ENCODE data around the gene TSEN54.
"Not testable (repeated sequence)": the region's sequence is repeated elsewhere in the genome, so short reads cannot be mapped to it uniquely, and the experiment has no call there.

TSEN54 gene

DNA sequence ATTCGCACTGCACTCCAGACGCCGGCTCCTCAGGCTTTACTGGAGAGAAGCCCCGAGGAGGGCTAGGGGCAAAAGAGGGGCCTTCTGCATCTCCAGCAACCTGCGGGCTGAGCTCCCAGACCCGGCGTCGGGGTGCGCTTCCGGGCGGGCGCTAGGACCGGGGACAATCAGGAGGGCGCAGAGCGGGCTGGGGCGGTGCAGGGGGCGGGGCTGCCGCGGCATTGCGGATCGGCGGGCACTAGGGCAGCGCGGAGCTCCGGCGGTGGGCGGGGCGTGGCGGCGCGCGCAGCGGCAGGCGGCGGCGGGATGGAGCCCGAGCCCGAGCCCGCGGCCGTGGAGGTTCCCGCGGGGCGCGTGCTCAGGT, at the start of gene TSEN54:
TSS of gene TSEN54 (plus strand) at position 274 of the 364 bp plus-strand sequence. CDS start at position 307, 33 bp downstream.
- peak; percentile 96 to 97 for DNase-seq (ENCODE audit: low read depth in 2 of 2)

DNA sequence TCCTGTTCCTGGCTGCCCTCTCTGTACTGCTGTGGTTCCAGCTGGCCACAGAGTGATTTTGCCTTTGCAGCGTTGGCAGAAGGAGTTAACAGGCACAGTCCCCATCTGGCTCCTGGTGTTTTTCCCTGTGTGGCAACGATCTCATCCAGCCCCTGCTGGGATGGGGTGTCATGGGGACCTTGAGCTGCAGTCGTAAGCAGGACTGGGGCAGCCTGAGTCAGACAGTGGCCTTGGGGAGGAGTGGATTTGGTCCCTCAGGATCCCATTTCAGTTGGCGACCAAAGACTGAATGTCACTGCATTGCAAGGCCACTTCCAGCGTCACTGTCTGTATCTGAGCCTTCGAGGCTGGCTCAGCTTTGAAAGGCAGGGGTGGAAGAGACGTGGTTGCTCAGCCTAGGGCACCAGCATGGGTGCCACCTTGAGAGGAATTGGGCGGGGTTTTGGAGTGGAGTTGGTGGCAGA, 48.0 kb upstream of the TSEN54 start:
- no peak for DNase-seq (ENCODE audit: low read depth in 2 of 2)

DNA sequence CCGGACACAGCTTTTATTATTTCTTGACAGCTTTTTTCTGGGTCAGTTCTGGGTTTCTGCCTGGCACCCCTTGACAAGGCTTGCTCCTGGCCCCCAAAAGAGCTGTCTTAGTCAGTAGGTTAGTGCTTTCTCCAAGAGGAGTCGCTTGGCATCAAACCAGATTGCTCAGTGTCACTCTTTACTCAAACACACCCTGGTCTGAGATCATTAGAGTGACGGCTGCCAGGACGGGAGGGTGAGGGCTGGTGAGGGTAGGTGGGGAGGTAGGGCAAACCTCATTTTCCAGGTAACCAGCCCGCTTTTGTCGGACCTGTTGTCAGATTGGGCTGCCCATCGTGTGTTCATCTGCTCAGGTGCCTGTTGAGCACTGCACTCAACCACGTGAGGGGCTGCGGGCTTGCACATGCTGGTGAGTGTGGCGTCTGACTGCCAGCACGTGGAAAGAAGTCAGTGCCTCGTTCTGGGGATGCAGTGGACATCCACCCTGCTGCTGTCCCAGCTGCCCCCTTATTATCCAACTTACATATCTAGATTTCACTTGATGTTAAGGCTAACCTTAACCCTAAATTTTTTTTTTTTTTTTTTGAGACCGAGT, 47.5 kb upstream of the TSEN54 start:
- no peak for DNase-seq (ENCODE audit: low read depth in 2 of 2)

DNA sequence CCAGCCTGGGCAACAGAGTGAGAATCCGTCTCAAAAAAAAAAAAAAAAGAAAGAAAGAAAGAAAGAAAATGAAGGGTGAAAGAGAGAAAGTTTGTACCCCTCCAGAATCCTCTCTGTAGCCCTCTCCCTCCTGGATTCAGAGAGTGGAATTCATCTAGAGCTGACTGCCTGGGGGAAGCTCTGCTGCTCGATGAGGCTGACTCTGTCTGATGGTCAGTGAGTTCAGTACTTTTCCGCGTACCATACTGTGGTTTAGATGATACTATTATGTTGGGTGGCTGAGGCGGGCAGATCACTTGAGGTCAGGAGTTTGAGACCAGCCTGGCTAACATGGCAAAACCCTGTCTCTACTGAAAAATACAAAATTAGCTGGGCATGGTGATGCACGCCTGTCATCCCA, 45.1 kb upstream of the TSEN54 start:
- no peak for DNase-seq (ENCODE audit: low read depth in 2 of 2)

DNA sequence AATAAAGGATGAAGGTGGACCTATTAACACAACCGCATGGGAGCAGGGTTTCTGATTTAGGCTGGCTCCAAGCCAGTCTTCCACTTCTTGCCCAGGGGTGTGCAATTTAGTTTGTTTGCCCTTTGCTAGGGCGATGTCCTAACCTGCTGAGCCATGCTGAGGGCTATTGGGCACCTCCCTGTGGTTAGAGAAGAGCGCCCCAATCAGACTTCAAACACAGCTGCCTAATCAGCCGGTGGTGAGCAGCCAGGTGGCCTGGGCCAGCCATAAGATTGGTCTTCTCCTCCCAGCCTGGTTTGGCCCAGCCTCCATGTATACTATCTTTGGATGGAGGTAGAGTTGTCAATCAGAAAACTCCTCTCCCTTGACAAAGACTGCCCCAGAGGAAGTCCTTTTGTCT, 44.2 kb upstream of the TSEN54 start:
- DNase-seq (ENCODE audit: low read depth in 2 of 2): no peak

DNA sequence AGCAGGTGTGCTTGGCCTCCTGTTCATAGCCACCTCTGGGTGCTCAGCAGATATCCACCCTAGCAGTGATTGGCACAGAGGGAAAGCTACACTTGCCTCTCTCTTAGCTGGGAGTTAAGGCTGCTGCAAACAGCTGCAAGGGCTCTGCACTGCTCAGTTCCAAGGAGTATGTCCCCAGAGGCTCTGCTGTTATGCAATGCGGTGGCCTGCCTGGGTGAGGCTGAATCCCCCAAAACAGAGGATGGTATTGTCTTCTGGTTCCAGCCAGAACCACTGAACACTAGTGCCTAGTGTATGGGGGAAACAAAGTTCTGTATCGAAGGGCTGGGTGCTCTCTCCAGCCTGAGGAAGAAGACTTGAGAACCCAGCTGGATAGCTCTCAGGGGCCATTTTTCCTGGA, 43.1 kb upstream of the TSEN54 start:
- DNase-seq (ENCODE audit: low read depth in 2 of 2): no peak

DNA sequence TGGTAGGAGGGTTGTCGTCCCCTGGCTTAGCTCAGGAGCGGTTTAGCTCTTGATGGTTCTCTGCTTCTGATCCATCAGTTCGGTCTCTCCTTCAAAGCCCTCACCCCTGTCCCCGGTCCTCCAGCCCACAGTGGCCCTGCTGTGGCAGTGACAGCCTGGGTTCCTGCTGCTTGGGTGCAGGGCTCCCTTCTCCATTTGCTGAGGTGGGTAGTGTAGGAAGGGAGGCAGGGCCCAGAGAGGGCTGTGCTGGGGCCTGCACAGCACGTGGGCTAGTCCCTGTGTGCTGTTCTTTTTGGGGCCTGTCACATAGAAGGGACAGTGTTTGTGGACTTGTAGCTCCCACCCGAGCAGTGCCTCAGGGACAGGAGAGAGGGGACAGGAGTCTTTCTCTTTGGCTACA, 41.6 kb upstream of the TSEN54 start:
- no peak for DNase-seq (ENCODE audit: low read depth in 2 of 2)

DNA sequence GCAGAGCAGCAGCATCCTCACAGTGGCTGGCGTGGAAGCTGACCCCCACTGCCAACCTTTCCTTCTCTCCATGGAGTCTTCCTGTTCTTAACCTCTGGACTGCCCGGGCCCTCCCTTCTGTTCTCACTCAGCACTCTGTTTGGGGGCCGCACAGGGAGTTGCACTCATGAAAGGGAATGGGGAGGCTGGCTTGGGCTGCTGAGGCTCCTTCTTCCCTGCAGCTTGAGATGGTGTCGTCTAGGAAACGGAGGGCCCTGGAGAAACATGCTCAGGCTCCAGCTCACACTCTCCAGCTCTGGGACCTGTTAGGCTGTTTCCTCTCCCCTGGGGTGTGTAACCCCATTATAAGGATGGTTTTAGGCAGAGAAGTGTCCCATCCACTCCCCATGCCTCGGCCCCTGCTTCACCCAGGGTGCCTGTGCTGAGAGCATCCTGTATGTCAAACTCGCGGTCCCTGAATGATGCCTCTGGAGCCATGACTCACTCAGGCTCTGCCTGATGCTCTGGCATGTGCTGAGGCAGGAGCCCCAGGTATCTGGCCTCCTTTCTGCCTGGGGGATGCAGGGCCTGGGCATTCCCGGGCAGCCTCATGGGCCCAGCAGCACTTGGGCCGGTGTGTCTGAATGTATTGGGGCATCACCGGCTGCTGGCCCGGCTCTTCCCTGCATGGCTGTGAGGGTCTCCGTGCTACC, 41.0 kb upstream of the TSEN54 start:
- DNase-seq (ENCODE audit: low read depth in 2 of 2): no peak

DNA sequence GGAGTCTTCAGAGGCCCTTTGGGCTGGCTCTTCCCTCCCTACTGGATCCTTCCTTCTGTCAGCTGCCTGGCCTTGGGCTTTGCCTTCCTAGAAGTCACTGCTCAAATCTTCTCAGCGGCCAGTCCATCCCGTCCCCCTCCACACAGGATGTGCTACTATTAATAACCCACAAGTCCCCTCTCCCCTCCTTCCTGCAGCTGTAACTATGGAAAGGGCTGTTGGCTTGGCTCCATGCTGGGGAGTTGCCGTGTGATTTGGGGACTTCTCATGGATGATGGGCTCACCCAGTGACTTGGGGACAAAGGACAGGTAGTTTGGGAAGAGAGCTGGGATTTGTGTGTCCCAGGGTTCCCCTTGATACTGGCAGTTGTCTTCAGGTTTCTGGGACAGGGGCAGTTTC, 40.5 kb upstream of the TSEN54 start:
- DNase-seq (ENCODE audit: low read depth in 2 of 2): no peak

DNA sequence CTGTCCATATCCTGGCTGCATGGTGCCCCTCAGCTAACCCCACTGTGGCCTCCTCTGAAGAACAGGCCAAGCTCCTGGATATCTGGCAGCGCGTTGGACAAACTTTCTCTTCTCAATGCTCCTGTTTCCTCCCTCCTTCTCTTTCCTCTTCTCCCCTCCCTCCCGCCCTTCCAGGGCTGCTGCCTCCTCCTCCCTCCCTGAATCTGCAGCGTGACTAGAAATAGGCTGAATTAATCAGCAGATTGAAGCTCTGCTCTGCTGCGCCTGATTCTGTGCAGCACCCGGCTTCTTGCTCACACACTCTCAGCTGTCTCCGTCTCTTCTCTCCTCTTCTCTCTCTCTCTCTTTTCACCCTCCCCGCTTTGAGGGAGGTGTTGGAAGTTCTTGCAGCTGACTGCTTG, 40.1 kb upstream of the TSEN54 start:
- DNase-seq (ENCODE audit: low read depth in 2 of 2): no peak

DNA sequence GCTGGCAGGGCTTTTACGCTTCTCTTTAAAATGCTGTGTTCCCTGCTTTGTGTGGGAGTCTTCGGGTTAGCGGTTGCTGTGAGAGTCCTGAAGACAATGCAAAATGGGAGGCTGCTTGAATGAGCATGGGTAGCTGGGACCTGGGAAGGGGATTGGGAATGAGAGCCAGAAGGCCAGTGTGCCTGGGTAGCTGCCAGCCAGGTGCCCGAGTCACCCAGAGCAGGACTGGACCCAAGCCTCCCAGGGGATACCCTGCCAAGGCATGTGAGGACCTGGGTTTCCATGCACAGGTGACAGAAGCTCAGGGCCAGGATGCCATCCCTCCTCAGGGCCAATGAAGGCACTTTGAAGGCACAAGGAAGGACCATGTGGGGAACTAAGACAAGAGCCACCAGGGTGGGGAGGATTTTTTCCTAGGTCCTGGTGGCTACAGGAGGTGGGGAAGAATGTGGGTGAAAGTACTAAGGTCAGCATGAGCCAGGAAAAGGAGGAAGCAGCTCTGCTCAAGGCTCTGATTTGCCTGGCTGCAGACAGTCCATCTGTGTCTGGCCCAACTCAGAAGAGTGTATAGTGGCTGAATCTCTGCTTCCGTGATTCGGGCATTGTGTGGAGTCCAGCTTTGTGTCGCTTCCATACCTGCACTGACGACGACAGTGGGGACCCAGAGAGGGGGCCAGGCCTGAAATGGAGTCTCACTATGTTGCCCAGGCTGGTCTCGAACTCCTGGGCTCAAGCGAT, 39.4 kb upstream of the TSEN54 start:
- no peak for DNase-seq (ENCODE audit: low read depth in 2 of 2)

DNA sequence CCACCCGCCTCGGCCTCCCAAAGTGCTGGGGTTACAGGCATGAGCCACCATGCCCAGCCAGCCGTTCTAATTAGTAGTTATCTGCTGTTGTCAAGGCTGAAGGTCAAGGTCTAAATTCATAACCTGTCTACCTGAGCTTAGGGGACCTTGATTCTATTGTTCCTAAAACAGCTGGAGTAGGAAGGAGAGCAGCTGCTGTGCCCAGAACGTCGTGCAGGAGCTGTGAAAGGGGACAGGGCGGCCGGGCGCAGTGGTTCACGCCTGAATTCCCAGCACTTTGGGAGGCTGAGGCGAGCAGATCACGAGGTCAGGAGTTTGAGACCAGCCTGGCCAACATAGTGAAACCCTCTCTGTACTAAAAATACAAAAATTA, 38.9 kb upstream of the TSEN54 start:
- DNase-seq (ENCODE audit: low read depth in 2 of 2): not testable (repeated sequence)

DNA sequence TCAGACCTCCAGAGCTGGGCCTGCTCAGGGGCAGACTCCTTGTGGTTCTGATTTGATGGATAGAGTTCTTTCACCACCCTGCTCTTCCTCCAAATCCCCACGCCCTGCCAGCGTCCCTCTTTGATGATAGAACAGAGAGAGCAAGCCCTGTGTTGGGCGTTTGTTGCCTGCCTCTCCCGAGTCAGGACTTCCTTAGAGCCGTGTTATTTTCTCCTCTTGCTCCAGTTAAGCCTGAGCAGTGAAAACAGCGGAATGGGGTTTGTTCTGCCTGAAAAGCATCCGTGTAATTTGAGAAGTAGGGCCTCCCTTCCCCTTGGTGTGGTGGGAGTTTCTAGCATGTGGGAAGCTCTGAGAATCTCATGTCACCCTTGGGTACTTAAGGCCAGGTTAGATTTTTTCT, 37.8 kb upstream of the TSEN54 start:
- DNase-seq (ENCODE audit: low read depth in 2 of 2): no peak

DNA sequence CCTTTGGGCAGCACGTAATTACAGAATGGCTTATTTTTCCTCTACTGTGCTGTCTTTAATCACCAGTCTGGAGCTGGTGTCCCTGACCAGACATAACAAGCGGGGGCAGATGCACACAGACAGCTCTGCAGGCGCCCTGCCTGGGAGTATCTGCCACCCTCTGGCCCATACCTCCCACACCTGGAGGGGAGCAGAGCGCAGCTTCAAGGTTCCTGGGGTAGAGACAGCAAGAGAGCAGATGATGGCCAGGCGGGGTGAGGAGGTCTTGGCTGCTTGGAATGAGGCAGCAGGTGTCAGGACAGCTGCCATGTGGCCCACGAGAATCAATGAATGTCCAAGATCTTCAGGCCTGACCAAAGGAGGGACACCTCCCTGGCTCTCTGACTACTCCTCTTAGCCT, 36.0 kb upstream of the TSEN54 start:
- DNase-seq (ENCODE audit: low read depth in 2 of 2): no peak

DNA sequence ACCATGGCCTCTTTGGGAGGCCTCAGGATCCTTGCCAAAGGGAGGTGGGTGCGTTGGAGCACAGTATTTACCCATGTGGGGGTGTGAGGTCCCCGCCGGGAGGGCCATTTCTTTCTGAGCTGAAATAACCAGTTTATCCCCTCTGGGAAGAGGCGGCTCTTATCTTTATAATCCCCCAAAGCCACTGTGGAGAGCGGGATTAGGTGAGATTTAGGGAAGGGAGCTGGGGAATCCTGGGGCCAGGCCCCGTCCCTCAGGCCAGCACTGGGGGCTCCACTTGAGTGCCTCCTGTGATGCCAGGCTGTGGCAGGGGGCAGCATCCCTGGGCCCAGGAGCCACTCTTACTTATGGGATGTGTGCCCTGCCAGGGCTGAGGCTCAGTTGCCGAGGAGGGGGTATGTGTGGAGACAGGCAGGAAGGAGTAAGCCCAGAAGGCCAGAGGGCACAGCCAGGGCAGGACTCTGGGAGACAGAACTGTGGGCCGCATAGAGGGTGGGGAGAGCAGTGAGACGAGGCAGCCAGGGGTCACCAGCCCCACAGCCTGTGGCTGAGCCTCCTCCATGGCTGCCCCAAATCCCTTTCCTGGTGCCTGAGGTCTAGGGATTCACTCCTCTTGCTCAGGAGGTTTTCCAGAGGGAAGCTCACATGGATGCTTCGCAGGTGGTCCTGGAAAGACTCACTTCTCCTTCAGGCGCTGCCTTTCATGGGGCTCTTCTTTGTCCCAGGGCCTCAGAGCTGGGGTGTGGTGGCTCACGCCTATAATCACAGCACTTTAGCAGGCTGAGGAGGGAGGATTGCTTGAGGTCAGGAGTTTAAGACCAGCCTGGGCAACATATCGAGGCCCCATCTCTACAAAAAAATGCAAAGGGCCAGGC, 34.9 kb upstream of the TSEN54 start:
- DNase-seq (ENCODE audit: low read depth in 2 of 2): no peak

DNA sequence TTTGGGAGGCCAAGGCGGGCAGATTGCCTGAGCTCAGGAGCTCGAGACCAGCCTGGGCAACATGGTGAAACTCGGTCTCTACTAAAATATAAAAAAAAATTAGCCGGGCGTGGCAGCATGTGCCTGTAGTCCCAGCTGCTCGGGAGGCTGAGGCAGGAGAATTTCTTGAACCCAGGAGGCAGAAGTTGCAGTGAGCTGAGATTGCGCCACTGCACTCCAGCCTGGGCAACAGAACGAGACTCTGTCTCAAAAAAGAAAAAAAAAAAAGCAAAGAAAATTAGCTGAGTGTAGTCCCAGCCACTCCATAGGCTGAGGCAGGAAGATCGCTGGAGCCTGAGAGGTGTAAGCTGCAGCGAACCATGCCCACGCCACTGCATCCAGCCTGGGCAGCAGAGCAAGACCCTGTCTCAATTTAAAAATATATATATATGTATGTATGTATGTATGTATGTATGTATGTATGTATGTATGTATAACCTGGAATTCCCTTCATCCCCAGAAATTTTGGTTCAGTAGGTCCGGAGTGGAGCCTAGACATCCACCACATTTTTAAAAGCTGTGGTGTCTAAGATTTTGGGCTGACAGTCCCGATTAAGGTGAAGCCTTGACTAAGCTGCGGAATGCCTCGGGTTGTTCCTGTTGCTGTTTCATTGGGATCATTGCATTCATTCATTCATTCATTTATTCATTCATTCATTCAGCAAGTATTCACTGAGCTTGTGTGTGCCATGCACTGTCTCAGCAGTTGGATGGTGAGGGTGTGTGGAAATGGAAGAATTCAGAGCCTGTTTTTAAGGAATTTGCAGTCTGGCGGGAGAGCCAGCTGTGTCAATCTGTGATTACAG, 34.0 kb upstream of the TSEN54 start:
- no peak for DNase-seq (ENCODE audit: low read depth in 2 of 2)

DNA sequence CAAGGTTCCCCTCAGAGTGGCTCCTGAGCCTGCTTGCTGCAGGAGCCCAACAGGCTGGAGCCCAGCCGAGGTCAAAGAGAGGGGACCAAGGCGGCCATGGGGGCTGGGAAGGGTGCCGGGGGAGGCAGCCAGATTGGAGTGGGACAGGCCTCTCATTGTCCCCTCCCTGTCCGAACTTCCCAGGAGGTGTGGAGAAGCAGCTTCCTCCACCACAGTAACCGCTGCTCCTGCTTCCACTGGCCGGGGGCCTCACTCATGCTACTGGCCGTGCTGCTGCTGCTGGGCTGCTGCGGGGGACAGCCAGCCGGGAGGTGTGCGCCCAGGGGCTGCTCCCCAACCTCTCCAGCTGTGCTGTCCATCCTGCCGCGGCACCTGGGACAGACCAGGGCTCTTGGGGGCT, 30.6 kb upstream of the TSEN54 start:
- DNase-seq (ENCODE audit: low read depth in 2 of 2): no peak

DNA sequence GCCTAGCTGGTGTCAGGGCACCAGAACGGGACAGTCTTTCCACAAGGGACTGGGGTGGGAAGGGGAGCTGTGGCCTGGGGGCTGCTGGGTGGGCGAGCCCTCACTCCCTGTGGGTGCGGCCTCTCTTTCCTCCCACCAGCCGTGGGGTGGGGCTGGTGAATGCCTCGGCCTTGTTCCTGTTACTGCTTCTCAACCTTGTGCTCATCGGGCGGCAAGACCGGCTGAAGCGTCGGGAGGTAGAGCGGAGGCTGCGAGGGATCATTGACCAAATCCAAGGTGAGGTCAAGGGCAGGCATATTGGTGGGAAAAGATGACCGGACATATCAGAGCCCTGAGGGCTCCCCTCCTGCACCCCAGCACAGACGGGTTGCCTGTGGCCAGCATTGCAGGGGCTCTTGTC, 30.2 kb upstream of the TSEN54 start:
- DNase-seq (ENCODE audit: low read depth in 2 of 2): no peak

DNA sequence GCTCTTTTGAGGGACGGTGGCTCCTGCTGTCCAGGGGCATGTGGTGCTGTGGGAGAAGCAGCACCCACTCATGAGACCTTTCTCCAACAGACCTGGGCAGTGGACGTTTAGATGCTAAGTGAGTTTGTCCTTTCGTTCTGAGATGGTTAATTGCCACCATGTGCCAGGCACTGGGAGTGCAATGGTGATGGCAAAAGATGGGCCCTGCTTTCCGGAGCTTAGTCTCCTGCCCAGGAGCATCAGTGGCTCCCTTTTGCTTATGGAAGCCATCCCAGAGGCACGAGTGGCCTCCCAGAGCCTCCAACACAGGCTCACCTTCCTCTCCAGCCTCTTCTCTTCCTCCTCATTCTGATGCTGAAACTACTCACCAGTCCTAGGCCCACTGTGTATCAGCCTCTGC, 29.4 kb upstream of the TSEN54 start:
- no peak for DNase-seq (ENCODE audit: low read depth in 2 of 2)

DNA sequence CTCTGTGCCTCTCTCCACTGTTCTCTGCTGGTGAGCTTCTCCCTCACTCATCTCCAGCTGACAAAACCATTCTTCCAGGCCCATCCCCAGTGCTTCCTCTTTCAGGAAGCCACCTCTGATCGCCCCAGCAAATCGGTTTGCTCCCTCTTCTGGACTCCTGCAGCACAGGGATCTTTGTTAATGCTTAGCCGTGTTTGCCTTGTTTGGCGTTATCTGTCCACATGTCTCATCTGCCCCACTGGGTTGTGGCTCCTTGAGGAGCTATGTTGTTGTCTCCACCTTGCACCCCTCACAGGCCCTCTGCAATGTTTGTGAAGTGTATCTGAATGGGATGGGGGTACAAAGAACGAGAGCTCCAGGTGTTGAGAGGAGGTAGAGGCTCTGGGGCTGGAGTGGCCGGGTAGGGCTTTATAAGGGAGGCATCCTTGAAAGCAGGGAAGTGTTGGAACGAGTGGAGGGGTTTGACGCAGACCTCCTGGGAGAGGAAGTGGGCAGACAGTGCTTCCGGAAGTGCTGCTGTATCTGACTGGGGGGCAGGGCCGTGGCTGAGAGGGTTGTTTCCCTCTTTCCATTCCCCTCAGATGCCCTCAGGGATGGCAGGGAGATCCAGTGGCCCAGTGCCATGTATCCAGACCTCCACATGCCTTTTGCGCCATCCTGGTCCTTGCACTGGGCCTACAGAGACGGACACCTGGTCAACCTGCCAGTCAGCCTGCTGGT, 28.8 kb upstream of the TSEN54 start:
- peak; percentile 30 to 32 for DNase-seq (ENCODE audit: low read depth in 2 of 2)

Data from stimulated activated CD8-positive, alpha-beta memory T cell treated with anti-CD3 and anti-CD28 coated beads, Interleukin-2, amount 100 ng/mL, for 48 hours (primary cell).